NCI-H748 (cell line): ENCODE measurements around the gene SLC6A6.

Source experiments
- DNase-seq: peaks from one replicate; lab custom pipeline; 2025; ENCODE audit not compliant: unreplicated experiment; lab: John Stamatoyannopoulos, UW

The SLC6A6 gene

GRCh38 chr3:14481646-14482036 is 79.2 kb downstream of the SLC6A6 start:
- no peak for DNase-seq

DNA sequence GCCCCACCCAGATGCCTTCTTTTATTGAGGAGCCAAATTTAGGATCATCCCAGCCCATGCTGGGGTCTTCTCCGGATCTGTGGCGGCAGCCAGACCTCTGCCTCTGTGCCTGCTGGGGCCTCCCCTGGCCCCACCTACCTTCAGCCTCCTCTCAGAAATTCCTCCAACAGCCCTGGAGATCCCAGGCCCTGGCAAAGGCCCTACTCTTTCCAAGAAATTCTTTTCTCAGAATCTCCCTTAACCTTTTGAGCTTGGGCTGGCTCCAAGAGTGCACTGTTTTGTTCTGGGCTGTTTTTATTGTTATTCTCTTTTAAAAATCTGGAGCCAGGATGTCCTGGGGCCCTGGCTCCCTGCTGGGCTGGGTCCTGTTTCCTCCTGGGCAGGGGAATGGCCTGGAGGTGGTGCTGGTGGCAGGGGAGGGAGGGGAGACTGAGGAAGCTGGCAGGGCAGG is 79.9 kb downstream of the SLC6A6 start:
- no peak for DNase-seq

DNA sequence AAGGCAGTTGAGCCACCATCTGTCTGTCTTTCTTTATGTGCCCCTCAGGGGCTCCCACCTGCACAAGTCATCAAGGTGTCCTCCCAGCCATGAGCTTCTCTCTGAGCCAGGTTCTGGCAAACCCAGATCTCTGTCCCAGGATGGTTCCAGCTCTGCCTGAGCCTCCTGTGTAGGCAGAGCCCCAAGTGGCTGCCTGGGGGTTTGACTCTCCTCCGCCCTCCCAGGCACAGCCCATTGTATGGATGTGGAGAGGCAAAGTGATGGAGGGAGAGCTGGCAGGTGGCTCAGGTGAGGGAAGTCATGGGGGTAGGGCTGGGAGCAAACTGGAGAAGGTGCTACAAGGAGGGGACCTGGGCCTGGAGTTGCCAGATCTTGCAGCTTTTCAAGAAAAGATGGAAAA is 80.9 kb downstream of the SLC6A6 start:
- DNase-seq: no peak

- no peak for DNase-seq
Measured at GRCh38 chr3:14484741-14485140, 82.3 kb downstream of the SLC6A6 start.

GRCh38 chr3:14485981-14486380 is 83.6 kb downstream of the SLC6A6 start:
- DNase-seq: no peak

DNA sequence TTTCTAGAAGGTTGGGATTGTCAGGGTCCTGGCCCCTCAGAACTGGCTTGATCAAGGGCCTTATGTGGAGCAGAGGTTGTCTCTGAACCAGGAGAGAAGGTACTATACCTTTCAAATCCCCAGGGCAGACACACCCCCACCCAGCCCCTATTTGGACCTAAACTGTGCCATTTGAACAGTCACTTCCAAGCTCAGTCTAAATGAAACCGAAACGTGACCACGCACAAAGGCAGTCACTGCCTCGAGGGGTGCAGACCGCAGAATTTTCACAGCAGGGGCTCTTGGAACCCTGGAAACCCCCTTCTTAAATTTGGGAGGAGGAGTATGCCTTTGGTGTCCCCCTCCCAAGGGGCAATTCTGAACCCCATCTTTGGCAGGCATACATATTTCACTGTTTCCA is 84.1 kb downstream of the SLC6A6 start:
- DNase-seq: no peak

DNA sequence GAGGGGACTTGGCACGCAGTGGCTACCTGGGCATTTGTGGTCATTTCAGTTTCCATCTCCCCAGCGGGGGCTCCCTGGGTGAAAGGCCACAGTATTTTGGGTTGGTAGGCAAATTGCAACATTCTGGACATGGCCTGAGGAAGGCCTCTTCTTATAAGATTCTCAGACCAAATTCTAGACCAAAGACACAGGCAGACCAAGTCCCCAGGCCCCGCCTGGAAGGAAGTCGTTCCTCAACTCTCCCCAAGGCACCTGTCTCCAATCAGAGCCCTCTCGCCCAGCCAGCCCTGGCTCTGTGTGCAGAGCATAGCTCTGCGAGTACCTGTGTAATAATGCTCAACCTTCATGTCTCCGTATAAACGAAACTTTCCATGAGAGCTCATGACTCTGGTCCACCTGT is 84.7 kb downstream of the SLC6A6 start:
- no peak for DNase-seq

- DNase-seq: no peak
Measured at GRCh38 chr3:14487821-14488220, 85.4 kb downstream of the SLC6A6 start.

- DNase-seq: no peak
Measured at GRCh38 chr3:14488286-14489041, 86.1 kb downstream of the SLC6A6 start.

- no peak for DNase-seq
Measured at GRCh38 chr3:14489641-14490040, 87.2 kb downstream of the SLC6A6 start.

GRCh38 chr3:14490255-14490654 is 87.8 kb downstream of the SLC6A6 start:
- no peak for DNase-seq

- no peak for DNase-seq
Measured at GRCh38 chr3:14490831-14491230, 88.4 kb downstream of the SLC6A6 start.

GRCh38 chr3:14491396-14492190 is 89.2 kb downstream of the SLC6A6 start:
- no peak for DNase-seq

DNA sequence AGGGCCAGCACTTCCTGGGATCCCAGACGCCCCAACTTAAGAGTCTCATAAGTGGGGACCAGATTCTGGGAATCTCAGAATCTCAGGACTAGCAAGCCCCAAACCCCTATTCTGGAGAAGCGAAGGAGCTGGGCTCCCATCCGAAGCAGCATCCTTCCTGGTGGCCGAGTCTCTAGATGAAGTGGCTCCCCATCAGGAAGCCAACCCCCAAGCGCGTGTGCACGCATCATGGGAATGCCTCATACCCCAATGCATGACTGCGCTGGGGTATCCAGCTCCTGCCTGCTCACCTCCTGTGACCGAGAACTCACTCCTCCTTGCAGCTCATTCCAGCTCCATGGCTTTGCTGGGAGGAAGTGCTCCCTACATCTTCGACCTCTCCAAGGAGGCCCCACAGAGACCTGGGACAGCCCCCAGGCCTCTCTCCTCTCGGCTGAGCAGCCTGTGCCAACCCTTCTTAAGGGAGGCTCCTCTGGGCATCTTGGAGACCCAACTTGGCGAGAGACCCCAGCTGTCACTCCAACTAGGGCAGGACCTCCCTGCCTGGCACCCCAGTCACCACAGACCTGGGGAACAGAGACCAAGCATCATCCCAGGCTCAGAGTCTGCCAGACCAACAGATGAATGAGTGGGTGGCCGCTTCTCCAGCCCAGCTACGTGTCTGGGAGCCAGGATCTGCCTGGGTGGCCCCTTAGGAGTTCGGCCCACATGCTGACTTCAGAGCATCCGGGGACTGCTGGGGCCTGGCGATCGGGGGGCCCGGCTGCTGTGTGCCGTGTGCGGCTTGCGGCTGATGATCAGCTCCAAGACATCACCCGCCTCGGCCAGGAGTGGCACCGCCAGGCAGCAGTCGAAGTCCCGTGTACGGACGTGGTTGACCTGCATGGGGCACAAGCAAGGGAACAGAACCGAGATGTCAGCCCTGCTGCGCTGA is 90.8 kb downstream of the SLC6A6 start:
- no peak for DNase-seq

DNA sequence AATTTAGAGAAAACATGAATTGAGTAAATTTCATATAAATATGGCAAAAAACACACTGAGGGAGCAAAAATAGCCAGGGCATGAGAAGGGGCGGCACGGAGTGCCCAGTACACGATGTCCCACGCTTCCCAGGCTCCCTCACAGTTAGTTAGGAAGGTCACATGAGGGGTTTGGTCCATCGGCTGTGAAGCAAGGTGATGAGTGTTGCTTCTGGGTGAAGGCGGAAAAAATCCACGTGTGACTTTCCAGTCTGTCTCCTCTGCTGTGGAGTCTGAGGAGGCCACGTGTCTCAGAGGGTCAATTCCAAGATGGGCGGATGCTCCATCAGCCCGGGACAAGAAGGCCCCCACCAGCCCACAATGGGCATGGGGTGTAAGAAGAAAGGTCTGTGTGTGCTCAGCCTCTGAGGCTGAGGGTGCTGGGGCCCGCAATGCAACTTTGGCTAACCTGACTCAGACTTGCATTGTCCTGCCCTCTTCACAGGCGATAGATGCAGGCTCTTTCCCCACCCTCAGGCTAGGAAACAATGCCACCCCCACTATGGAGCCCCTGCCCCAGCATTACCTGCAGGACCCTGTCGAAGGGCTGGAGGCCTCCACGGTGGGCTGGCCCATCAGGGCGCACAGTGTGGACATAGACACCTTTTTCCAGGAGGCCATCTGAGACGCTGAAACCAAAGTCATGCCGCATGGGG is 92.0 kb downstream of the SLC6A6 start:
- no peak for DNase-seq

DNA sequence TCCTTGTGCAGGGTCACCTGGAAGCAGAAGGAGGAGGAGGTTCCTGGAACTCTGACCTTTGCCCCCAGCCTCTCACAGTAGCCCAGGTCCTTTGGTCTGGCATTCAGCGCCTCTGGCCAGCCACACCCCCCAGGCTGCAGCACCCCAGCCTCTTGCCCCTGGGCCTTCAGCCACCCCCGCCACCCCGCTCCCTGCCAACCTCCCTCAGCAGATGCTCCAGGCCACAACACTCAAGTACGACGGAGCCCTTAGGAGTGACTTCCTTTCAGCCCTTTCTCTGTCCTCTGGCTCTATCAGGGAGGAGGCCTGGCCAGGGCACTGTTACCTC is 92.5 kb downstream of the SLC6A6 start:
- no peak for DNase-seq

GRCh38 chr3:14496351-14496750 is 93.9 kb downstream of the SLC6A6 start:
- DNase-seq: no peak

DNA sequence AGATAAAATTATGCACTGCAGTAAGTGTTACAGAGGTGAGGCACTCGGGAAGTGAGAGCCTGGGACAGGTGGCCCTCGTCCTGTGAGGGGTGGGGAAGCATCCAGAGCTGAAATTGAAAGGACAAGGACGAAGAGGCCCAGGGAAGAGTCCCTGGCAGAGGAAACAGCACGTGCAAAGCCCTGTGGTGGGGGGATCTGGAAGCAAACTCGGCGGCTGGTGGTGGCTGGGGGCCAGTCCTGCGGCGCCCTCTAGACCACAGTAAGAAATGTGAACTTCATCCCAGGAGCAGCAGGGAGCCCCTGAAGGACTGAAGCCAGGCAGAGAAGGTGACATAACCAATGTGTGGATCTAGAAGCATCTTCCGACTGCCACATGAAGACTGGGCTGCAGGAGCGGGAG is 94.9 kb downstream of the SLC6A6 start:
- no peak for DNase-seq

DNA sequence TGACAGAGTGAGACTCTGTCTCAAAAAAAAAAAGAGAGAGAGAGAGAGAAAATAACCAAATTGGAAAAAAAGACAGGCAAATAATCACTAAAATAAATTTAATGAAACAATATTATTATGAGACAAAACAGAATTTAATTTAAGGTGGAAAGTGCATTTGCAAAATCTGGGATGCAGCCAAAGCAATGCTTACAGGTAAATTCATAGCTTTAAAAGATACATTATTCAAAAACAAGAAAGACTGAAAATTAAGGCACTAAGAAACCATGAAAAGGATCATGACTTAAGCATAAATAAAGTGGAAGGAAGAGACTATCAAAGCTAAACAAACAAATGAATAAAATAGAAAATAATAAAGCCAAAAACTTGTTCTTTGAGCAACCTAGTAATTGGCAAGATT is 100.1 kb downstream of the SLC6A6 start:
- DNase-seq: no peak

- DNase-seq: no peak
Measured at GRCh38 chr3:14503033-14503705, 100.8 kb downstream of the SLC6A6 start.
